ENCODE data around the gene FAM20A.
"Not testable (repeated sequence)": the region's sequence is repeated elsewhere in the genome, so short reads cannot be mapped to it uniquely, and the experiment has no call there.

FAM20A gene

DNA sequence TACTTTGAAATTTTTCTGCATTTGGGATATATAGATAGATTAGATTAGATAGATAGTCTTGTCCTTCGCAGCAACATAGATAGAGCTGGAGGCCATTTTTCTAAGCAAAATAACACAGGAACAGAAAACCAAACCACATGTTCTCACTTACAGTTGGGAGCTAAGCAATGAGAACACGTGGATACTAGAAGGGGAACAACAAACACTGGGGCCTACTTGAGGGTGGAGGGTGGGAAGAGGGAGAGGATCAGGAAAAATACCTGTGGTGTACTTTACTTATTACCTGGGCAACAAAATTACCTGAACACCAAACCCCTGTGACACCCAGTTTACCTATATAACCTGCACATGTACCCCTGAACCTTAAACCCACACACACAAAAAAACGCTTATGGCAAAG, 74.6 kb downstream of the FAM20A start:
- DNase-seq (ENCODE audit: low read depth in 4 of 4, low spot score in 1 of 4): no peak

DNA sequence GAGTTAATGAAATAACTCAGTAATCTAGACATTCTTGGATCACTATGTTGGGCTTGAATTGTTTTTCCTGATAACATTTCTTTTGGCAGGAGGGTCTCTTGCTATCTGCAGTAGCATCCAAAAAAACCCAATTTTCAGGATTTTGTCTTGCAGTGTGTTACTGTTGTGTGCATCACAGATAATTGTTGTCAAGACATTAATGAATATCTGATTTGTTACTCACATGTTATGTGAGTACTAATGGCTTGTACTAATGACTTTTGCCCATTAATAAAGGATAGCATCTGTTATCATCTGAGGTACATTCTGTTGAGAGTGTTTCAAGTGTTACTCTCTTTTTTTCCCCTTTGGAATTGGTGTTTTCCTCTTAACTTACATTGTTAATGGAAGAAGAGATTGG, 78.9 kb downstream of the FAM20A start:
- DNase-seq (ENCODE audit: low read depth in 4 of 4, low spot score in 1 of 4): no peak

DNA sequence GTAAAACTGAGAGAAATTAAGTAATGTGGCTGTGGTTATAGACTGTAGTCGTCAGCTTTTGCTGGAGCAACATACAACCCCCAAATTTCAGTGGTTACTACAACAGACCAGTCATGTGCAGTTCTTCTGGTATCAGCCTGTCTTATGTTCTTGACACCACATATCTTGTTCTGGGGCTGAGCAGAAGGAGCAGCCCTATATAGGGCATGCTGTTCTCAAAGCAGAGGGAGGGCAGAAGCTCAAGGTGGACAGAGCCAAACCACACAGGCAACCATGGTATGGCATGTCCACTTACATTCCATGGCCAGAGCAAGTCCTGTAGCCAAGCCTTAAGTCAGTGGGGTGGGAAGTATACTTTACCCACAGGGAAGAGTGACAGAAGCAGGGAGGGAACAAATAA, 81.3 kb downstream of the FAM20A start:
- no peak for DNase-seq (ENCODE audit: low read depth in 4 of 4, low spot score in 1 of 4)

DNA sequence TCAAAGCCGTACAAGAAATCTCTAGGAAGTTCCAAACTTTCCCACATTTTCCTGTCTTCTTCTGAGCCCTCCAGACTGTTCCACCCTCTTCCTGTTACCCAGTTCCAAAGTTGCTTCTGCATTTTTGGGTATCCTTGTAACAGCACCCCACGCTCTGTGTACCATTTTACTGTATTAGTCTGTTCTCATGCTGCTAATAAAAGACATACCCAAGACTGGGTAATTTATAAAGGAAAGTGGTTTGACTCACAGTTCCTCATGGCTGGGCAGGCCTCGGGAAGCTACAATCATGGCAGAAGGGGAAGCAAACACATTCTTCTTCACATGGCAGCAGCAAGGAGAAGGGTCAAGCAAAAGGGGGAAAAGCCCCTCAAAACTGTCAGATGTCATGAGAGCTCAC, 82.1 kb downstream of the FAM20A start:
- not testable (repeated sequence) for DNase-seq (ENCODE audit: low read depth in 4 of 4, low spot score in 1 of 4)

DNA sequence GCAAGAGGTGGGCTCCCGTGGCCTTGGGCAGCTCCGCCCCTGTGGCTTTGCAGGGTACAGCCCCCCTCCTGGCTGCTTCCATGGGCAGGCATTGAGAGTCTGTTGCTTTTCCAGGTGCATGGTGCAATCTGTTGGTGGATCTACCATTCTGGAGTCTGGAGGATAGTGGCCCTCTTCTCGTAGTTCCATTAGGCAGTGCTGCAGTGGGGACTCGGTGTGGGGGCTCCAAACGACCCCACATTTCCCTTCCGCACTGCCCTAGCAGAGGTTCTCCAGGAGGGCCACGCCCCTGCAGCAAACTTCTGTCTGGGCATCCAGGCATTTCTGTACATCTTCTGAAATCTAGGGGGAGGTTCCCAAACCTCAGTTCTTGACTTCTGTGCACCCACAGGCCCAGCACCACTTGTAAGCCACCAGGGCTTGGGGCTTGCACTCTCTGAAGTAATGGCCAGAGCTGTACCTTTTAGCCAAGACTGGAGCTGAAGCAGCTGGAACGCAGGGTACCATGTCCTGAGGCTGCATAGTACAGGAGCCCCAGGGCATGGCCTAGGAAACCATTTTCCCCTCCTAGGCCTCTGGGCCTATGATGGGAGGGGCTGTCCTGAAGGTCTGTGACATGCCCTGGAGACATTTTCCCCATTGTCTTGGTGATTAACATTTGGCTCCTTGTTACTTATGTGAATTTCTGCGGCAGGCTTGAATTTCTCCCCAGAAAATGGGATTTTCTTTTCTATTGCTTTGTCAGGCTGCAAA, 82.9 kb downstream of the FAM20A start:
- DNase-seq (ENCODE audit: low read depth in 4 of 4, low spot score in 1 of 4): no peak

DNA sequence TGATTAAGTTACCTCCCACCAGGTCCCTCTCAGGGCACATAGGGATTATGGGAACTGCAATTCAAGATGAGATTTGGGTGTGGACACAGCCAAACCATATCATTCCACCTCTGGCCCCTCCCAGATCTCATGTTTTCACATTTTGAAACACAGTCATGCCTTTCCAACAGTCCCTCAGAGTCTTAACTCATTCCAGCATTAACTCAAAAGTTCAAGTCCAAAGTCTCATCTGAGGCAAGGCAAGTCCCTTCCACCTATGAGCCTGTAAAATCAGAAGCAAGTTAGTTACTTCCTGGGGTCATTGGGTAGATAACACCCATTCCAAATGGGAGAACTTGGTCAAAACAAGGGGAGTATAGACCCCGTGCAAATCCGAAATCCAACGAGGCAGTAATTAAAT, 83.6 kb downstream of the FAM20A start:
- not testable (repeated sequence) for DNase-seq (ENCODE audit: low read depth in 4 of 4, low spot score in 1 of 4)

DNA sequence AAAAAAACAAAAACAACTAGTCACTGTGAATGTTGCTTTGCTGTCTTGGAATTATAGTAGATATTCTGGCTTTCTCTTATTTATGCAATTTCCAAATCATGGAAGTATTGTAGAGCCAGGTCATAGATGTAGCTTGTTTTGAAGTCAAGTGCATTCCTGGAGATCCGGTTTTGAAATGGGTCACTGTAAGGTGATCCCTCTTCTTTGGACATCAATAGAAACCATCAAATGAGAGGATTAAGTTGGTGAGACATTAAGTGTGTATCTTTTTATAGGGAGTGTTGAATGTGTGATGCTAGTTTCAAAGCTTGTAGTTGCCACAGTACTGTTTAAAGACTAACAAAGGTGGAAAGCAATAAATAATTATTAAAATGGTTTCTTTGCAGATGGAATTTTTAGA, 84.4 kb downstream of the FAM20A start:
- DNase-seq (ENCODE audit: low read depth in 4 of 4, low spot score in 1 of 4): no peak

DNA sequence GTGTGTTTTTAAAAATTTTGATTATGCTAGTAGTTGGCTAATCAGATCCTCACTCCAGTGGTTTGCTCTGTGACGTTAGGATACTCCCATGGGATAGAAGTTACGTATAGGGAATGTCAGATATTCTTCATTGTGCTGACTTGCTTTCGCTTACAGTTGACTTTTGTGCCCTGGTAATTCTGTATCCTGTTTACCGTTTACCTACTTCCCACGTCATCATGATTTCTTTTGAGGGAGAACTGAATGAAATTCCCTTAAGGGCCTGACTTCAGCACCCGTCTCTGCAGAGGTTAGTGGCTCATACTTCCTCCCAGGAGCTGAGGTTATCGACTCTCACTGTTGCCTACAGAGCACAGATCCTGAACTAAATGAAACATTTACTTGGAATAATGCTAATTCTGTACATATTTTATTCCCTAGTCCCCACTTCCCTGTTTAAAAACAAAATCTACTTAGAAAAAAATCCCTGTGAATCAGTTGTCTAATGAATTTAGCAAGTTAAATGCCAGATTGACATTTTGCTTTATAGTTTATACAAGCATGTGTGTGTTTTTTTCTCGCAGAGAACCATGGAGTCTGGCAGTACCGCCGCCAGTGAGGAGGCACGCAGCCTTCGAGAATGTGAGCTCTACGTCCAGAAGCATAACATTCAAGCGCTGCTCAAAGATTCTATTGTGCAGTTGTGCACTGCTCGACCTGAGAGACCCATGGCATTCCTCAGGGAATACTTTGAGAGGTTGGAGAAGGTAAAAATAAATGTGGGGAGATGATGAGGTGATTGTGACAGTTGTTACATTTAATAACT, 86.1 kb downstream of the FAM20A start:
- no peak for DNase-seq (ENCODE audit: low read depth in 4 of 4, low spot score in 1 of 4)

DNA sequence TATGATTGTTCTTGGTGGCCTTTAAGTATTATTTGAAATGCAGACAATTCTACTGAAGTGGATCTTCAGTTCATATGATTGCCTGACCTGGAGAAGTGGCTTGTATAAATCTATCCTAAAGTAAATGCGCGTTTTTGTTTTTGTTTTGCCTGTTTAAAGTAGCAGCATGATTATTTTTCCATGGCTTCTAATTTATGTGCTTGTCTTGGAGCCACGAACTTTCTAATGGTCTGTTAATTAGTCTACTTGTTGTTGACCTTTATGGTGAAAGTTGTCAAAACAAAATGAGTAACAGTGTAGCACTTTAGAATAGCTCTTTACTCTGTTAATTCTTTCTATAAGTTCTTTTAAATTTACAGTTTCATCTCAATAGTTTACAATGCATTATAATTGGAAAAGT, 87.2 kb downstream of the FAM20A start:
- no peak for DNase-seq (ENCODE audit: low read depth in 4 of 4, low spot score in 1 of 4)

DNA sequence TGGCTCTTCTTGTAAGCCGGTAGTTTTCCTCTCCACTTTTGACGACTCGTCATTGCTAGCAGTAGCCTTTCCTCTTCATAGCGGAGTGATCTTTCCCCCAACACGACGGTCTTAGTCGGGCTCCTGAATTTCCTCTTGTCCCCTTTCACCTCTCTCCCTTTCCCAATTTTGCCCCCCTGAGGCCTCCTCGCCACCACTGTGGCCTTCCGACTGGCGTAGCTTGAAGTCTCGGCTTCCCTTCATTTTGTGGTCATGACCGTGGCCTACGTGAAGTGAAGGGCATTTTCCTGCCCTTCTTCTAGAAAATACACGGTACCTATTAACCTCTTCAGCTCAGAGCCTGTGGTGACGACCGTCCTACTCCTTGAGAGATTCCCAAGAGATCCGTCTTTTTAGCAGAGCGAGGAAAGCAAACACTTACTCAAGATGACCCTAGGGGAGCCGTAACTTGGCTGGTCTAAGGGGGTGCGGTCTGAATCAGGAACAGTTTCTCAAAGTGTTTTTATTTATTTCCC, 88.2 kb downstream of the FAM20A start:
- no peak for DNase-seq (ENCODE audit: low read depth in 4 of 4, low spot score in 1 of 4)

DNA sequence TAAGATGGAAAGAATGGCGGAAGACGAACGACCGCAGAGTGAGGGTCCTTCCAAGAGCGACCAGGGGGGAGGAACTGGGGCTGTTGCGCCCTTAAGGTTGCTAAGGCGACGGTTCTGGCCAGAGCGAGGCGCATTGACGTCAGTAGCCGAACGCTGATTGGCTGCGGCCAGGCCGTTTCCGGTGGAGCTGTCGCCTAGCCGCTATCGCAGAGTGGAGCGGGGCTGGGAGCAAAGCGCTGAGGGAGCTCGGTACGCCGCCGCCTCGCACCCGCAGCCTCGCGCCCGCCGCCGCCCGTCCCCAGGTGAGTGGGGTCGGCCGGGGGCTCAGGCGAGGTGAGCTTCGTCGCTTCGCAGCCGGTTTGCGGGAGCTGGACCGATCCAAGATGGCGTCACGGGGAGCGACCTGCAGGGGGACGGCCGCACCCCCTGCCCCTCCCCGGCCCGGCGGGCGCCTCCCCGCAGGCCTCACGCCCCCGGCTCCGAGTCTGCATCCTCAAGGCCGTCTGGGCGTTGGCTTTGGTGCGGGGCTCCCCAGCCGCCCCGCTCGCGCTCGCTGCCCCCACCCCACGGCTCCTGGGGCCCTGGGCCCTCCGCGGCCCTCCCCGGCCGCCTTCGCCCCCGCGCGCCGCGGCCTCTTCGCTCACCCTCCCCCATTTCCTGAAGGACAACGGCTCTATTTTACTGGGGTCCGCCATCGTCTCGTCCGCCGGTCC, 88.8 kb downstream of the FAM20A start, which contains the start of gene PRKAR1A:
Gene PRKAR1A, plus strand, starts transcription at position 184 of the 713 bp plus-strand sequence. CDS start 2,970 bp downstream, outside the sequence.
- peak; percentile 70 to 84 (median 82) for DNase-seq (ENCODE audit: low read depth in 4 of 4, low spot score in 1 of 4)

DNA sequence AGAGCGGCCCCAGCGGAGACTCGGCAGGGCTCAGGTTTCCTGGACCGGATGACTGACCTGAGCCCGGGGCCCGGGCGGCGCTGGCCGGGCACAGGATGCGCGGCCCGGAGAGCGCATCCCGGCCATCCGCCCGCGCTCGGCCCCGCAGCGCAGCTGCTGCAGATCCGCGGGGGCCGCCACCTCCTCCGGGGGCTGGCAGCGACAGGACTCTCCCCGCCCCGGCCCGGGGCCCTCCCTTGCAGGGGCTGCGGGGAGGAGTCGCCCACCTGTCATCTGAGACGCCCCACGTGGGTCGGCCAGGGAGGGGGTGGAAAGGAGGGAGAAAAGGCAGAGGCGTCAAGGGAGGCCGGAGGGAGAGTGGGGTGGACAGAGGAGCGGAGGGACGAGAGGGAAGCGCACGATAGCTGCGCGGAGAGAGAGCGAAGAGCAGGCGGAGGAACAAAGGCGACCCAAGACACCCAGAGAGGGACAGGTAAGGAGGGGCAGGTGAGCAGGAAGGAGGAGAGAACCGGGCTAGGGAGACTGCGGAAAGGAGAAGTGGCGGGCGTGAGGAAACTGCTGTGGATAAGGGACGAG, 89.4 kb downstream of the FAM20A start:
- DNase-seq (ENCODE audit: low read depth in 4 of 4, low spot score in 1 of 4): peak; percentile 25 to 61 (median 38)

DNA sequence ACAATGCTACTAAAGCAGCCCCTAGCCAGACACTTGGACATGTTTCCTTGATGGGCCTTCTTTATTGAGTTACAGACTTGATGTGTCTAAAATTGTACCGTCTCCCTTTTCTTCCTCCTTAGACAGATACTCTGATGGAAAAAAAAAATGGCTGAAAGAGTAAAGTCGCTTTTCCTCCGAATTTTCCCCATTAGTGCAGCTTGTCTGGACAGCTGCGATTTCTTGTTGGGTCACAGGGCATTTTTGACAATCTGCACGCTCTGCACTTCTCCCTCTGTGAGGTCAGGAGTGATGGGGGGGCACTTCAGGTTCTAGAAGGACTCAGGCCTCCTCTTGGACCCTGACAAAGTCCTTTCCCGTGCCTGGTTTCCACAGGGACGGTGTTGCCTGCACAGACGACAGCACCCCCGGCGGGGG, 89.9 kb downstream of the FAM20A start:
- DNase-seq (ENCODE audit: low read depth in 4 of 4, low spot score in 1 of 4): no peak

DNA sequence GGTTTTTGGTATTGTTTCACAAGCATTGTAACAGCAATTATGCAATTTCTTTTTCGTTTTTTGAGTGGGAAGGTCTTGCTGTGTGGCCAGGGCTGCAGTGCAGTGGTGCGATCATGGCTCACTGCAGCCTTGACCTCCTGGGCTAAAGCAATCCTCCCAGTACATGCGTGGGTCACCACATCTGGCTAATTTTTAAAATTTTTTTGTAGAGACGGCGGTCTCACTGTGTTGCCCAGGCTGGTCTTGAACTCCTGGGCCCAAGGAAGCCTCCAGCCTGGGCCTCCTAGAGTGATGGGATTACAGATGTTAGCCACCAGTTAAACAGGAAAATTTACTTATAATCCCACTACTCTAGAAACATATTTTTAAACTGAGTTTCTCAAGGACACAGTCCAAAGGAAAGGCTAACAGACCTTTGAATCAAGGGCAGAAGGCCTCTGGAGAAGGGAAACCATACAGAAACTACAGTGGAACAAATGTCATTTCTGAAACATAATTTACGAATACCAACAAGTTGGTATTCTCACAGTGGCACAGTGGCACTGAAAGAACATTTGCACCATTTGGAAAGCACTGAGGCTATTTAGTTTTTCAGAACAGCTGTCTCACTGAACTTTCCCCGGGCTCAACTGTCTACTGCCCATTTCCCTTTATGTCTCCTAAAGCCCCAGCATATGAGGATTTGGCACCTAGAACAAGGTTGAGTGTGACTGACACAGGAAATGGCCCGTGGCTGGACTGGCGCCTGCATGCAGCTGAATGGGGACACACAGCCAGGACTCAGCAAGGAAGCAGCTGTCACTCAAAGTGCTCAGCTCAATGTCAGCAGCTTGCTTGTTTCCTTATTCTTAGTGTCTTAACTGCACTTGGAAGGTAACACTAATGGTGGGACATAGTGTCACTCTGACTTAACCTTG, 91.8 kb downstream of the FAM20A start:
- no peak for DNase-seq (ENCODE audit: low read depth in 4 of 4, low spot score in 1 of 4)

DNA sequence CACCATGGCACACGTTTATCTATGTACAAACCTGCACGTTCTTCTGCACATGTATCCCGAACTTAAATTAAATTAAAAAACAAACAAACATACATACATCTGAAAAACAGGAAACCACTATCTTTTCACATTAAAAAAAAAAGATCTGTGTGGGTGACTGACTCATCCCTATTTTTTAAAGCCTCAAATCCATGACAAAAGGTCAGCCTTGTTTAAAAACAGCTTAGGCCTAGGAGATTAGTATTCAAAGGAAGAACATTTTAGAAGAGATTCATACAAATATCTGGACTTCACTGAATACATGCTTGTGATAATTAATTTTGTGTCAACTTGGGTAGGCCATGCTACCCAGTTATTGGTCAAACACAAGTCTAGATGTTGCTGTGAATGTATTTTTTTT, 93.6 kb downstream of the FAM20A start:
- no peak for DNase-seq (ENCODE audit: low read depth in 4 of 4, low spot score in 1 of 4)

DNA sequence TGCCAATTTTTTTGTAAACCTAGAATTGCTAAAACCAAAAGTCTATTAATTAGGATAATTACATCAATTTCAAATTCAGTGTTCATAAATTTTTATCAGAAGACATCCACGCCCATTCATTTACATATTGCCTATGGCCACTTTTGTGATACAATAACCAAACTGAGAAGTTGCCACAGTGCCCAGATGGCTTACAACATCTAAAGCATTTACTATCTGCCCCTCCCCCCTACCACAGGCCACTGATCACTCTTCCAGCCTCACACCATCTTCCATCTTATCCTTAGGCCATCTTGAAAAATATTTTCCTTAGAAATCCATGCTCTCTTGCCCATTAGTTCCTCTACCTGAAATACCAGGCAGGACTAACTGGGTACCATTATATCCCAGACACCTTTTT, 95.2 kb downstream of the FAM20A start:
- DNase-seq (ENCODE audit: low read depth in 4 of 4, low spot score in 1 of 4): no peak

DNA sequence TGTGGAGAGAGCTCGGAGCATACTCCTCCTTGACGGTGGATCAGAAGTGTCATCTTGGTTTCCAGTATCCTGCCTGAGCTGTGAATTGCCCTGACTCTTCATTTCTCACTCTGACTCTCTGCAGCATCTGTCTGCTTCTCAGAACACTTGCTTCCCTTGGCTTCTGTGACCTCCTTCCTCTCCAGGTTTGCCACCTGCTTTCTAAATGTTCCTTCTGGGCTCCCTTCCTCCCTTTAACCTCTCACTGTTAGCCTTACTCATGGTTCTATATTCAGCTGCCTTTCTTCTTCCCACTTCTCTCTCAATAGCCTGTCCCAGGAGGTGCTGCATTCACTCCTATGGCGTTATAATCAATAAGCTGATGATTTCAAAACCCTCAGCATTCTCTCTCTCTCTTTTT, 100.1 kb downstream of the FAM20A start:
- DNase-seq (ENCODE audit: low read depth in 4 of 4, low spot score in 1 of 4): no peak

DNA sequence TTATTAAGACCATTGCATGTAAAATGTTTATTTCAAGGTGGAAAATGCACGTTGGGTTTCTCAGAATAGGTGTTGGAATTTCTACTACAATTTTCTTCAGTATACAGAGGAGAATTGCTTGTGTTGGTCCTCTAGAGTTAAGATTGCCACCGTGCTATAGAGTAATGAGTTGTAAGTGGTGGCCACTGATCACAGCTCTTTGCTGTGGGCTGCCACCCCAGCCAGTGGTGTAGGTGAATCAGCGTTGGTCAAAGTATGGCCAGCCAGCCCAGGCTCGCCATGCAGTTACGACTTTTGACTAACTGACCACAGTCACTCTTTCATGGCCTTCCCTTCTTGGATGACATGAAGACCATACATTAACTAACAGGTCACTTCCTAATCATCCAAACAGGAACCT, 101.6 kb downstream of the FAM20A start:
- no peak for DNase-seq (ENCODE audit: low read depth in 4 of 4, low spot score in 1 of 4)

DNA sequence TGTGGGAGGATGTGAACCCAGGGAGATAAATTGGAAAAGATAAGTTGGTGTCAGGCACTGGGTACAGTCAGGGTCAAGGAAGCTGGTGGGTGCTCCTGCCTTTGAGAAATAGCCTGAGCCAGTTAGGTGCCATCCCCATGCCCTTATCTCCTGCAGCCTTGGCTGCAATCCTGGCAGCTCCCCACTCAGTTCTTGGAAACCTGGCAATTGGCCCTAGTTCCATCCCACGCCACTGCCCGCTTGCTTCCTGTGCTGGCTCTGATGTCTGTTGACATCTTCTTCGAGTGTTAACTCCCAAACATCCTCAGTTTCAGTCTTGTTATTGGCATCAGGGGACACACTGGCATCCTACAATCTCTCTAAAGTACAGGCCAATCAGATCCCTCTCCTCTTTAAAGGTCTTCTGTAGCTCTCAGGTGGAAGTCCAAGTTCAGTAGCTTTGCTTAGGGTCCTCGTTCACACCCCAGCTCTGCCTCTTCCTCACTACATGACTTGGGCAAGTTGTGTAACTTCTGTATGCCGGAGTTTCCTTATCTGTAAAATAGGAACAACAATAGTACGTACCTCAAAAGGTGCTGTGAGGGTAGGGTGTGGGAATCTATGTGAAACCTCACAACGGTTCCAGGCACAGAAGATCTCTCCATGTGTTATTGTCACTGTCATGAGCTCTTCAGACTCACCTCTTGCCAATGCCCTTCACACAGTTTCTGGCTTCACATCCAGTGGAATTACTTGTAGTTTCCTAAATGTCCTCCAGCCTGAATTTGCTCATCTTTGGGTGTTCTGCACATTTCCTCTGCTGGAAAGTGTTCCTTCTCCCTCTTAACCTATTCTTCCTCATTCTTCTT, 102.5 kb downstream of the FAM20A start:
- no peak for DNase-seq (ENCODE audit: low read depth in 4 of 4, low spot score in 1 of 4)

All from stimulated activated CD4-positive, alpha-beta T cell treated with anti-CD3 and anti-CD28 coated beads, Interleukin-1b, Interleukin-23, amount 100 ng/mL, for 24 hours (primary cell).